Middle frontal gyrus (tissue), 1 donor: ENCODE results near the gene NOL6.
"Not testable (repeated sequence)": the region's sequence is repeated elsewhere in the genome, so short reads cannot be mapped to it uniquely, and the experiment has no call there.

Experiments used
- DNase-seq: peaks from one replicate; pipeline ENCODE4 v3.0.0-alpha.2; 2015; ENCODE audit warnings: low spot score; ENCODE audit errors: extremely low spot score

NOL6 gene

GRCh38 chr9:33472881-33473615, 676 bp downstream of the NOL6 start:
- no peak for DNase-seq

GRCh38 chr9:33472171-33472880, 1.4 kb downstream of the NOL6 start:
- DNase-seq = no peak

GRCh38 chr9:33471361-33471760, 2.4 kb downstream of the NOL6 start:
- DNase-seq = no peak

- no peak for DNase-seq
These were observed 3.8 kb downstream of the NOL6 start for GRCh38 chr9:33469891-33470290.

- no peak for DNase-seq
These were observed 4.7 kb downstream of the NOL6 start for GRCh38 chr9:33468797-33469621.

- DNase-seq = no peak
These were observed 5.5 kb downstream of the NOL6 start for GRCh38 chr9:33468215-33468730.

- no peak for DNase-seq
These were observed 6.2 kb downstream of the NOL6 start for GRCh38 chr9:33467526-33467925.

GRCh38 chr9:33466565-33467495, 6.9 kb downstream of the NOL6 start:
- DNase-seq = no peak

GRCh38 chr9:33465596-33466564, 7.8 kb downstream of the NOL6 start:
- DNase-seq = no peak

GRCh38 chr9:33465096-33465495, 8.6 kb downstream of the NOL6 start:
- no peak for DNase-seq

GRCh38 chr9:33464045-33464636, 9.6 kb downstream of the NOL6 start:
- no peak for DNase-seq

GRCh38 chr9:33463151-33463550, 10.6 kb downstream of the NOL6 start:
- DNase-seq = no peak

- no peak for DNase-seq
These were observed 12.2 kb downstream of the NOL6 start for GRCh38 chr9:33461492-33461891.

GRCh38 chr9:33460854-33461253, 12.9 kb downstream of the NOL6 start:
- DNase-seq = no peak

GRCh38 chr9:33459115-33459514, 14.6 kb downstream of the NOL6 start:
- no peak for DNase-seq

- DNase-seq = no peak
These were observed 15.3 kb downstream of the NOL6 start for GRCh38 chr9:33458444-33458843.

GRCh38 chr9:33455945-33456344, 17.8 kb downstream of the NOL6 start:
- no peak for DNase-seq

- DNase-seq = not testable (repeated sequence)
These were observed 18.3 kb downstream of the NOL6 start for GRCh38 chr9:33455456-33455855.

- not testable (repeated sequence) for DNase-seq
These were observed 19.1 kb downstream of the NOL6 start for GRCh38 chr9:33454661-33455026.
